Measurements from ENCODE around the gene SPEM3. TPM values are rescaled to one million over a fixed set of nuclear protein-coding genes. Genes with fewer than 3 reads are reported as not detected.
A peak's percentile ranks its signal among the peaks of the same experiment; 100 is the strongest.

SPEM3 gene
- total and polyA plus RNA-seq, 2 of the 4 experiments (the other 2 are of a cell fraction), result not detected

DNA sequence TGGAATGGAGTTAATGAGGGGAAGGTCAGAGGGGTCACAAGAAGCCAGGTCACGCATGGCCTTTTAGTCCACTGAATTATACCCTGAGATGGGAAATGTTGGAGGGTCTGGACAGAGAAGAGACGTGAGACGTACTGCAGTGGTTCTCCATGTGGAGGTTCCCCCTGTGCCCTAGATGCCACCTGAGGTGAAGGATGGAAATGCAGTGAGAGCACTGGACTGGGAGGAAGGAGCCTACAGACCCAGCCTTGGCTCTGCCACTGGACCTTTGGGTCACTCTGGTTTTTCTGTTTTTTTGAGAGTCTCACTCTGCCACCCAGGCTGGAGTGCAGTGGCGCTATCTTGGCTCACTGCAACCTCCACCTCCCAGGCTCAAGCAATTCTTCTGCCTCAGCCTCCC lies 32.5 kb upstream of the SPEM3 start:
- Histone ChIP-seq H4K91ac (ENCODE audit: insufficient read depth, low read depth, low read length) (no peak overlapping the region; the same call in 1 of the 2 replicates), H4K8ac (ENCODE audit: low read depth in 2 of 2, low read length in 2 of 2) (no peak overlapping the region), H3K27ac (ENCODE audit: insufficient read depth, low read length) (no peak overlapping the region), H4K20me1 (ENCODE audit: insufficient read depth, low read length) (no peaks in the 10 kb centered on the region), H3K27me3 (ENCODE audit: control insufficient read depth, insufficient read depth, low read length) (no peaks in the 10 kb centered on the region), H3K18ac (ENCODE audit: low read depth, low read length) (no peak overlapping the region), H2BK20ac (ENCODE audit: low read depth, low read length) (no peak overlapping the region), H4K5ac (ENCODE audit: low read depth, low read length) (no peak overlapping the region), H2BK120ac (ENCODE audit: low read depth, low read length) (no peak overlapping the region), H3K56ac (ENCODE audit: extremely low read depth, insufficient read depth, low read length) (no peak overlapping the region), H3K79me1 (ENCODE audit: low read depth in 1 of 2, low read length in 2 of 2) (peaks cover 14 to 34% of the 10 kb centered on the region in 2 experiments), H3K36me3 (ENCODE audit: control insufficient read depth, insufficient read depth, low read length) (peaks cover 12% of the 10 kb centered on the region), H3K9me1 (ENCODE audit: insufficient read depth, low read length) (peaks cover 7% of the 10 kb centered on the region; the same call in 1 of the 2 replicates), H3K14ac (replicated peaks; ENCODE audit: low read depth, low read length) (no peak overlapping the region), H2BK5ac (ENCODE audit: low read depth, low read length, poor library complexity, severe bottlenecking) (no peak overlapping the region), H3K4ac (ENCODE audit: low read depth, low read length) (no peak overlapping the region), H2BK15ac (ENCODE audit: low read depth, low read length) (no peak overlapping the region), H3K23ac (ENCODE audit: low read depth, low read length) (0 out of 2 replicates have a peak overlapping the region, but pooled peaks have one; percentile 52), H3K4me1 (ENCODE audit: control insufficient read depth, insufficient read depth, low read length) (peaks cover 8% of the 10 kb centered on the region), H2AFZ (replicated peaks; ENCODE audit: low read length, poor library complexity) (no peak overlapping the region), H3K9ac (ENCODE audit: low read depth, low read length) (no peak overlapping the region), H3K4me2 (ENCODE audit: low read depth, low read length) (no peak overlapping the region), H3K9me3 (ENCODE audit: control insufficient read depth, insufficient read depth, low read length) (no peaks in the 10 kb centered on the region), H2AK5ac (ENCODE audit: low read depth, low read length) (no peak overlapping the region; the same call in 1 of the 2 replicates), H2AK9ac (replicated peaks; ENCODE audit: low read depth, low read length, poor library complexity) (no peak overlapping the region), H3K4me3 (ENCODE audit: insufficient read depth, low read depth, low read length) (no peak overlapping the region)
- intact Hi-C loops (cut with micrococcal nuclease), result no loop called here
- TF ChIP-seq FOS (IDR thresholded peaks at IDR 0.05; ENCODE audit: low read depth, low read length) (no peak), RCOR1 (IDR thresholded peaks at IDR 0.05; ENCODE audit: insufficient replicate concordance, low read length) (no peak), RFX5 (IDR thresholded peaks at IDR 0.05; ENCODE audit: low read depth, low read length) (no peak)
- no peak for DNase-seq
- WGBS, 2 experiments (ENCODE audit: extremely low coverage in 2 of 2, insufficient read length in 1 of 2), result 88% methylated on average over 3 of the region's 4 CpGs; no CpG with 5 or more reads in 1 of the 2 experiments
- no peak for ATAC-seq (ENCODE audit: low read depth)
- BruUV-seq (replicated peaks), result no TSS peak
- CTCF ChIA-PET, result no interaction called here
- in situ Hi-C loops (cut with MboI; ENCODE audit: low sequenced_read_pairs), result no loop called here
- dilution Hi-C loops (cut with HindIII; ENCODE audit: low sequenced_read_pairs, unreplicated experiment), result no loop called here
- POLR2A ChIA-PET (ENCODE audit: unreplicated experiment), result no interaction called here
